HEK293 (cell line): Measurements from ENCODE around the gene TRAF6.
A peak's percentile ranks its signal among the peaks of the same experiment; 100 is the strongest.

Experiments used
- BCL11B ChIP-seq: fragments of 450-650 bp; formaldehyde crosslinking; IDR thresholded peaks from 2 replicates; pipeline ENCODE4 v1.5.1; 2016; ENCODE audit warnings: low read depth, missing biosample characterization, missing genetic modification characterization
- CTCF ChIP-seq: fragments of 450-650 bp; formaldehyde crosslinking; IDR thresholded peaks from 2 replicates; pipeline ENCODE4 v1.5.1; 2016; ENCODE audit warnings: missing biosample characterization, missing genetic modification characterization
- ELK4 ChIP-seq: IDR thresholded peaks from 2 replicates; pipeline ENCODE4 v1.6.1; 2011; ENCODE audit warnings: mild to moderate bottlenecking, low read depth, low read length, borderline replicate concordance
- GLI4 ChIP-seq: fragments of 450-650 bp; formaldehyde crosslinking; IDR thresholded peaks from 2 replicates; pipeline ENCODE4 v1.5.1; 2016; ENCODE audit warnings: missing biosample characterization, missing genetic modification characterization
- HIC1 ChIP-seq: fragments of 450-650 bp; formaldehyde crosslinking; IDR thresholded peaks from 2 replicates; pipeline ENCODE4 v1.5.1; 2016; ENCODE audit warnings: missing biosample characterization, missing genetic modification characterization
- OVOL3 ChIP-seq: fragments of 450-650 bp; formaldehyde crosslinking; IDR thresholded peaks from 2 replicates; pipeline ENCODE4 v1.5.1; 2016; ENCODE audit warnings: missing biosample characterization, missing genetic modification characterization
- PRDM4 ChIP-seq: fragments of 450-650 bp; formaldehyde crosslinking; IDR thresholded peaks from 2 replicates; pipeline ENCODE4 v1.5.1; 2017; ENCODE audit warnings: missing biosample characterization, missing genetic modification characterization
- ZBTB1 ChIP-seq: fragments of 450-650 bp; formaldehyde crosslinking; IDR thresholded peaks from 2 replicates; pipeline ENCODE4 v1.5.1; 2016; ENCODE audit warnings: missing biosample characterization, missing genetic modification characterization
- ZBTB49 ChIP-seq: fragments of 450-650 bp; formaldehyde crosslinking; IDR thresholded peaks from 2 replicates; pipeline ENCODE4 v1.5.1; 2016; ENCODE audit warnings: missing biosample characterization, missing genetic modification characterization, low read depth
- ZFP69B ChIP-seq: fragments of 450-650 bp; formaldehyde crosslinking; IDR thresholded peaks from 2 replicates; pipeline ENCODE4 v1.5.1; 2016; ENCODE audit warnings: missing biosample characterization, missing genetic modification characterization
- ZNF112 ChIP-seq: fragments of 450-650 bp; formaldehyde crosslinking; IDR thresholded peaks from 2 replicates; pipeline ENCODE4 v1.5.0; 2017; ENCODE audit warnings: missing biosample characterization, missing genetic modification characterization
- ZNF138 ChIP-seq: fragments of 450-650 bp; formaldehyde crosslinking; IDR thresholded peaks from 2 replicates; pipeline ENCODE4 v1.5.1; 2016; ENCODE audit warnings: missing biosample characterization, missing genetic modification characterization, borderline replicate concordance
- ZNF302 ChIP-seq: fragments of 450-650 bp; formaldehyde crosslinking; IDR thresholded peaks from 2 replicates; pipeline ENCODE4 v1.5.1; 2016; ENCODE audit warnings: missing biosample characterization, missing genetic modification characterization, low read depth
- ZNF391 ChIP-seq: fragments of 450-650 bp; formaldehyde crosslinking; IDR thresholded peaks from 2 replicates; pipeline ENCODE4 v1.5.1; 2016; ENCODE audit warnings: low read depth, missing biosample characterization, missing genetic modification characterization, borderline replicate concordance
- ZNF416 ChIP-seq: fragments of 450-650 bp; formaldehyde crosslinking; IDR thresholded peaks from 2 replicates; pipeline ENCODE4 v1.5.1; 2016; ENCODE audit warnings: missing biosample characterization, missing genetic modification characterization
- ZNF48 ChIP-seq: fragments of 450-650 bp; formaldehyde crosslinking; IDR thresholded peaks from 2 replicates; pipeline ENCODE4 v1.5.1; 2016; ENCODE audit warnings: missing biosample characterization, missing genetic modification characterization
- ZNF518A ChIP-seq: fragments of 450-650 bp; formaldehyde crosslinking; conservative IDR thresholded peaks from 2 replicates; pipeline ENCODE4 v1.5.1; 2016; ENCODE audit warnings: low read depth, missing biosample characterization, missing genetic modification characterization
- ZNF544 ChIP-seq: fragments of 450-650 bp; formaldehyde crosslinking; IDR thresholded peaks from 2 replicates; pipeline ENCODE4 v1.5.0; 2017; ENCODE audit warnings: missing biosample characterization, missing genetic modification characterization
- ZNF596 ChIP-seq: fragments of 450-650 bp; IDR thresholded peaks from 2 replicates; pipeline ENCODE4 v1.5.0; 2018; ENCODE audit warnings: missing biosample characterization, mild to moderate bottlenecking, missing genetic modification characterization, moderate library complexity
- ZNF621 ChIP-seq: fragments of 450-650 bp; formaldehyde crosslinking; IDR thresholded peaks from 2 replicates; pipeline ENCODE4 v1.5.1; 2017; ENCODE audit warnings: missing biosample characterization, missing genetic modification characterization
- ZNF623 ChIP-seq: fragments of 450-650 bp; formaldehyde crosslinking; IDR thresholded peaks from 2 replicates; pipeline ENCODE4 v1.5.1; 2016; ENCODE audit warnings: missing biosample characterization, missing genetic modification characterization
- ZNF670 ChIP-seq: fragments of 450-650 bp; formaldehyde crosslinking; IDR thresholded peaks from 2 replicates; pipeline ENCODE4 v1.5.1; 2016; ENCODE audit warnings: missing biosample characterization, missing genetic modification characterization, low read depth
- ZNF768 ChIP-seq: fragments of 450-650 bp; formaldehyde crosslinking; IDR thresholded peaks from 2 replicates; pipeline ENCODE4 v1.5.1; 2018; ENCODE audit warnings: missing biosample characterization, mild to moderate bottlenecking, missing genetic modification characterization
- ZNF785 ChIP-seq: fragments of 450-650 bp; formaldehyde crosslinking; IDR thresholded peaks from 2 replicates; pipeline ENCODE4 v1.5.1; 2016; ENCODE audit warnings: missing biosample characterization, missing genetic modification characterization

The TRAF6 gene

GRCh38 chr11:36509694-36510593 lies at the start of gene TRAF6 (continued):
- TF ChIP-seq ZNF518A (tag by site-specific recombination) (peak; percentile 48), ZNF416 (tag by site-specific recombination) (no peak), GLI4 (tag by site-specific recombination) (peak; percentile 79), ZFP69B (tag by site-specific recombination) (peak; percentile 66), ZNF670 (tag by site-specific recombination) (no peak), OVOL3 (peak; percentile 78), ZNF544 (tag by site-specific recombination) (no peak), ZNF623 (no peak), ZBTB49 (tag by site-specific recombination) (no peak), ZNF621 (tag by site-specific recombination) (no peak), CTCF (peak; percentile 96), HIC1 (0 out of 2 replicates have a peak, but pooled peaks have one; percentile 49), ZNF391 (tag by site-specific recombination) (peak; percentile 88; the same call in 1 of the 2 replicates), ZNF302 (tag by site-specific recombination) (no peak), ZNF138 (tag by site-specific recombination) (no peak), ZNF785 (tag by site-specific recombination) (0 out of 2 replicates have a peak, but pooled peaks have one; percentile 61), ZNF48 (no peak), ZNF112 (tag by site-specific recombination) (no peak), BCL11B (tag by site-specific recombination) (0 out of 2 replicates have a peak, but pooled peaks have one; percentile 33), ZNF768 (tag by site-specific recombination) (no peak), ELK4 (no peak), ZNF596 (no peak), ZBTB1 (tag by site-specific recombination) (peak; percentile 91), PRDM4 (no peak)
